Measurements from ENCODE around the gene PEX5.
A peak's percentile ranks its signal among the peaks of the same experiment; 100 is the strongest.

Gene PEX5

DNA sequence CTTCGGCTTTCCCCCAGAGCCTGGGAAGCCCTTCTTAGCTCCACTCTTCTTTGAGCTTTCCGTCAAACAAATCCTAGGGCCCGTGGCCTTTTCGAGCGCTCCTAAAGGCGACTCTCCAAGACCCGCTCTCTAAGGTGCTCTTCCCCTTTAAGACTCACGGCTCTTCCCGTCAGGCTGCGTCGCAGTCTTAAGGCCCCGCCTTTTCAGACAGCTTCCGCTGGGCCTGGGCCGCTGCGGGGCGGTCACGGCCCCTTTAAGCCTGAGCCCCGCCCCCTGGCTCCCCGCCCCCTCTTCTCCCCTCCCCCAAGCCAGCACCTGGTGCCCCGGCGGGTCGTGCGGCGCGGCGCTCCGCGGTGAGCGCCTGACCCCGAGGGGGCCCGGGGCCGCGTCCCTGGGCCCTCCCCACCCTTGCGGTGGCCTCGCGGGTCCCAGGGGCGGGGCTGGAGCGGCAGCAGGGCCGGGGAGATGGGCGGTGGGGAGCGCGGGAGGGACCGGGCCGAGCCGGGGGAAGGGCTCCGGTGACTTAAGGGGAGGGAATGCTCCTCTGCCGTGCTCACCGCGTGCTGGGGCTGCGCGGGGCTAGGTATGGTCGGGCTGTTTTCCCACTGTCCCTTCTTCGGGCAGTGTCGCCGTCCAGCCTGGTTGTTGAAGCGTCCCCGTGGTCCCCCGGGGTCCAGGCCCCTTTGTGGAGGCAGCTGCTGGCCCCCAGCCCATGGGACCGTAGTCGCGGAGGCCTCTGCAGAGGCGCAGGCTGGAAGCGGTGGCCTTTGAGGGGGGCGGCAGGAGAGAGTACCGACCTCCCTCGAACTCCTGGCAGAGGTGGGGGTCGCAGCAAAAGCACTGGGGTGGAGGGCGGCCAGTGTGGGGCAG is at the start of gene PEX5:
Gene PEX5 (plus strand): TSS at position 289 of the 870 bp plus-strand sequence. CDS start 692 bp downstream, outside the sequence.
- Histone ChIP-seq H3K79me2 (ENCODE audit: low read length) (peaks cover 20% of the 10 kb centered on the region), H2AFZ (ENCODE audit: low read depth, low read length) (peak within 1 kb of the TSS; percentile 84), H3K9me3 (ENCODE audit: insufficient read depth, low read length) (no peaks in the 10 kb centered on the region), H3K27ac (ENCODE audit: low read length) (0 out of 2 replicates have a peak within 1 kb of the TSS, but pooled peaks have one; percentile 12), H4K20me1 (ENCODE audit: insufficient read depth, low read length) (0 out of 2 replicates have a peak, but pooled peaks cover 3% of the 10 kb centered on the region), H3K4me1 (ENCODE audit: low read length) (peaks cover 12% of the 10 kb centered on the region; the same call in 1 of the 2 replicates), H3K36me3 (replicated peaks; ENCODE audit: low read depth, low read length) (peaks cover 27% of the 10 kb centered on the region), H3K4me3 (ENCODE audit: low read length) (peak within 1 kb of the TSS; percentile 88), H3K27me3 (ENCODE audit: low read depth, low read length) (no peaks in the 10 kb centered on the region), H3K4me2 (ENCODE audit: low read length) (peak within 1 kb of the TSS; percentile 97), H3K9ac (ENCODE audit: low read length) (peak within 1 kb of the TSS; percentile 80)
- TF ChIP-seq, protein P1, sequence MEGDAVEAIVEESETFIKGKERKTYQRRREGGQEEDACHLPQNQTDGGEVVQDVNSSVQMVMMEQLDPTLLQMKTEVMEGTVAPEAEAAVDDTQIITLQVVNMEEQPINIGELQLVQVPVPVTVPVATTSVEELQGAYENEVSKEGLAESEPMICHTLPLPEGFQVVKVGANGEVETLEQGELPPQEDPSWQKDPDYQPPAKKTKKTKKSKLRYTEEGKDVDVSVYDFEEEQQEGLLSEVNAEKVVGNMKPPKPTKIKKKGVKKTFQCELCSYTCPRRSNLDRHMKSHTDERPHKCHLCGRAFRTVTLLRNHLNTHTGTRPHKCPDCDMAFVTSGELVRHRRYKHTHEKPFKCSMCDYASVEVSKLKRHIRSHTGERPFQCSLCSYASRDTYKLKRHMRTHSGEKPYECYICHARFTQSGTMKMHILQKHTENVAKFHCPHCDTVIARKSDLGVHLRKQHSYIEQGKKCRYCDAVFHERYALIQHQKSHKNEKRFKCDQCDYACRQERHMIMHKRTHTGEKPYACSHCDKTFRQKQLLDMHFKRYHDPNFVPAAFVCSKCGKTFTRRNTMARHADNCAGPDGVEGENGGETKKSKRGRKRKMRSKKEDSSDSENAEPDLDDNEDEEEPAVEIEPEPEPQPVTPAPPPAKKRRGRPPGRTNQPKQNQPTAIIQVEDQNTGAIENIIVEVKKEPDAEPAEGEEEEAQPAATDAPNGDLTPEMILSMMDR (IDR thresholded peaks at IDR 0.05; ENCODE audit: low read depth, low read length): no peak
- no peak for TF ChIP-seq EZH2phosphoT487 (IDR thresholded peaks at IDR 0.05; ENCODE audit: low read depth)

DNA sequence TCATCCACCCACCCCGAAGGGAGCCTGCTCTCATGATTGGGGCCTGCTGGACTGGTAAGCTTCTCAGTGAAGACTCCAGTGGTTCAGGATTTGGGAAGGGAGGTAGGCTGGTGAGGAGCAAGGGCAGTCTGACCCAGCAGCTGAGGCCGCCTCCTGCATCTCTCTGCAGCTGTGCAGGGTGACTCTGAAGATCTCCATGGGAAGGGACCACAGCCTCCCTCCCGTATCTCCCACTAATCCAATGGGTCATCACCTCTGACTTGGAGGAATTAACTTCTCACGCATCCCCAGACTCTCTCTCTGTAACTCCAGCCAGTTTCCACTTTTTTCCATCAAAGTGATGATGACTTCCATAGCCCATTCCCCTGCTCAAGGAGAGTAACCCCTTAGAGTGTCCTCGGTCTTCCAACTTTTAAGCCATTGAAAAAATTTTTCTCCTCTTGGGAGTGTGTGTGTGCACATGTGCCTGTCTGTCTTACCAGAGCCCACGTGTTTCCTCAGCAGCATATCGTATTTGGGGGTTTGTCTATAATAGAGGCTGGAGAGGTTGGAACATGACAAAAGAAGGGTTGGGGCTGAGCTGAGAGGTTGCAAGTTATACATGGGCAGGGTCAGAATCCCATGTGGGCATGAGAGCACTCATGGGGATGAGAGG is 48.0 kb upstream of the PEX5 start:
- Histone ChIP-seq H3K4me1 (ENCODE audit: low read length) (no peaks in the 10 kb centered on the region), H3K9me3 (ENCODE audit: insufficient read depth, low read length) (no peaks in the 10 kb centered on the region), H3K27me3 (ENCODE audit: low read depth, low read length) (no peaks in the 10 kb centered on the region), H3K4me3 (ENCODE audit: low read length) (no peak overlapping the region), H3K4me2 (ENCODE audit: low read length) (no peak overlapping the region), H4K20me1 (ENCODE audit: insufficient read depth, low read length) (no peaks in the 10 kb centered on the region), H3K79me2 (ENCODE audit: low read length) (no peaks in the 10 kb centered on the region), H3K27ac (ENCODE audit: low read length) (no peak overlapping the region), H3K9ac (ENCODE audit: low read length) (no peak overlapping the region), H2AFZ (ENCODE audit: low read depth, low read length) (no peak overlapping the region), H3K36me3 (replicated peaks; ENCODE audit: low read depth, low read length) (no peaks in the 10 kb centered on the region)
- no peak for TF ChIP-seq EZH2phosphoT487 (IDR thresholded peaks at IDR 0.05; ENCODE audit: low read depth)
- TF ChIP-seq, protein P1 (IDR thresholded peaks at IDR 0.05; ENCODE audit: low read depth, low read length): no peak

DNA sequence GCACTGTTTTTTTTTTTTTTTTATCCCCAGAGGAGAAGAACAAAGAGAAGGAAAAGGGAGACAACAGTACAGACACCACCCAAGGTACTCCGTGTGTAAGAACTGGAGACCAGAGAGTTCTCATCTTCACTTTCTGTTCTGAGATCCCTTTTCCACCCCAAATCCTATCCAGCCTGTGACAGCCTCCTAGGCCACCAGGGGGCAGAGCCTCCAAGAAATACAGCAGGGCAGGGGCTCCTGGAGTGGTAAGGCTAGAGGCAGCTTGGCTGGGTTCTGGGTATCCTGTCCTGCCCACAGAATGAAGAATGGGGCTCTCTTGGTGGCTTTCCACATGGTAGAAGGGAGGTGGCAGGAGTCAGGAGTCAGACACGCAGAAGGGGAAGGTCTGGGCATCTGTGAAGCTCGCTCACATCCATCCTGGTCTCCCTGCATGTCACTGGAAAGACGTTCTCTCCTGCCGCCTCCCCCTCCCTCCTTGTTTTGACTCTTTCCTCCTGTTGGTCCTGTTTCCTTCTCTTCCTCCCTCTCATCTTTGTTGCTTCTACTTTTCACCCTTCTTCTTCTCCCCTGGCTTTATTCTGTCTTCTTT is 47.3 kb upstream of the PEX5 start:
- H3K27me3 ChIP-seq (ENCODE audit: low read depth, low read length): no peaks in the 10 kb centered on the region
- no peak overlapping the region for H3K9ac ChIP-seq (ENCODE audit: low read length)
- no peaks in the 10 kb centered on the region for H3K4me1 ChIP-seq (ENCODE audit: low read length)
- no peaks in the 10 kb centered on the region for H3K9me3 ChIP-seq (ENCODE audit: insufficient read depth, low read length)
- no peak for TF ChIP-seq EZH2phosphoT487 (IDR thresholded peaks at IDR 0.05; ENCODE audit: low read depth)
- TF ChIP-seq, protein P1 (IDR thresholded peaks at IDR 0.05; ENCODE audit: low read depth, low read length): peak; percentile 75
- no peak overlapping the region for H2AFZ ChIP-seq (ENCODE audit: low read depth, low read length)
- H4K20me1 ChIP-seq (ENCODE audit: insufficient read depth, low read length): no peaks in the 10 kb centered on the region
- H3K36me3 ChIP-seq (replicated peaks; ENCODE audit: low read depth, low read length): no peaks in the 10 kb centered on the region
- H3K4me3 ChIP-seq (ENCODE audit: low read length): no peak overlapping the region
- no peak overlapping the region for H3K27ac ChIP-seq (ENCODE audit: low read length)
- H3K79me2 ChIP-seq (ENCODE audit: low read length): no peaks in the 10 kb centered on the region
- no peak overlapping the region for H3K4me2 ChIP-seq (ENCODE audit: low read length)

All from OCI-LY3 (cell line).